ENCODE measurements around the gene LRRC47.

Gene LRRC47

DNA sequence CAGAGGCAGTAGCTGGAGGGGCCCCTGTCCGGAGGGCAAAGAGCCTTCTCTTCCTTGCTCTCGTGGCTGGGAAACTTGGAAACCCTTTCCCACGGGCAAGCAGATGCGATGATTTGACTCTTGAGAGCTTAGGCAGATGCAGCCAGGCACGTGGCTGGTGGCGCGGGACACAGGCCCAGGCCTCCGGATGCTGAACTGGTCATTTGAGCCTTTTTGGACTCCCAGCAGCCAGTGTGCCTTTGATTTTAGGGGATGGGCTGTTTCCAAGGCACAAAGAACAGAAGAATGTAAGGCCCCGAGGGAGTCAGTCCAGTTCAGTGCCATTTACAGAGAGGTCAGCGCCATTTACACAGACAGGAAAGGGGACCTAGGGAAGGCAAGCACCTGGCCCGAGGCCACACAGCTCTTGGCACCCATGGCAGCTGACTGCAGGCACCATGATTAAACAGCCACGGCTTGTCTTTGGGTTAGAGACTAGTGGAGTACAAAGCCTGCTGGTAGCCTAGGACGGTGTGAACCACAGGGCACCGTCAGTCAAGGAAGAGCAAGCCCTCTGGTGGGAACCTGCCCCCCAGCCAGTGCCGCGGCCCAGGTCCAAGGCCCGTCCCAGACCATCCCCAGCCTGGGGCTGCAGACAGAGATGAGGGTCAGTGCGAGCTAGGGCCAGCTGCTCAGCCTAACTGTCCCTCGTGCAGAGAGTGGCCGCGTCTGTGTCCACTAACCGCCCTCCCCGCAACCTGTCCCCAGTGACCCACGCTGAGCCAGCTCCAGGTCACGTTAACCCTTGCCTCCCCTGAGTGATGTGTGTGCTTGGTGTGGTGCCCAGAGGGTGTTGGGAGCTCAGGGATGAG is 64.5 kb downstream of the LRRC47 start:
- no peak overlapping the region for H3K27ac ChIP-seq
- no peak for TF ChIP-seq CTCF (conservative IDR thresholded peaks at IDR 0.05)

DNA sequence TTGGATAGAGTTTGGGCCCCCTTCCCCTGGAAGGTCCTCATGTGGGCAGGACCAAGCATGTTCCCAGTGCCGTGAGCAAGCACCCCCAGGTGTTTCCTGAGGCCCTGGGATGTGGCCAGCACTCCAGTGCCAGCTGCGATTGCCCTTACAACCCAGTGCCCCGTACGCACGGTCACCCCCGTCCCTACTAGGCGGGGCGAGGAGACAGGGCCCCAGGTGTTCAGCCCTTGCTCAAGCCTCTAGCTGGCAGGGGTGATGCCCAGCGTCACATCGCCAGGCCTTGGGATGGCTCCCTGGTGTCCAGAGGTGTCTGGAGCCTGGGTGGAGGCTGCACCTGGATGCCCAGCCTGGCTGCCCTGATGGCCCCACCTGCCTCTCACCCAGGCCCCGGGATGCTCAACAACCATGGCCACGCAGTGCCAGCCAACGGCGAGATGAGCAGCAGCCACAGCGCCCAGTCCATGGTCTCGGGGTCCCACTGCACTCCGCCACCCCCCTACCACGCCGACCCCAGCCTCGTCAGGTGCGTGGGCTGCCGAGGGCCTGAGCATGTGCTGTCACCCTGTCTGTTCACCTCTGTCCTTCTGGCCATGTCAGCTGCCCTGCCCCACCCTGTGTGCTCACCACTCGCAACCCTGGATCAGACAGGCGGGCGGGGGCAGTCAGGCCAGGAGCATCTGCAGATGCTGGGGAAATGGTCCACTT is 65.6 kb downstream of the LRRC47 start:
- TF ChIP-seq CTCF (conservative IDR thresholded peaks at IDR 0.05), result no peak
- no peak overlapping the region for H3K27ac ChIP-seq

DNA sequence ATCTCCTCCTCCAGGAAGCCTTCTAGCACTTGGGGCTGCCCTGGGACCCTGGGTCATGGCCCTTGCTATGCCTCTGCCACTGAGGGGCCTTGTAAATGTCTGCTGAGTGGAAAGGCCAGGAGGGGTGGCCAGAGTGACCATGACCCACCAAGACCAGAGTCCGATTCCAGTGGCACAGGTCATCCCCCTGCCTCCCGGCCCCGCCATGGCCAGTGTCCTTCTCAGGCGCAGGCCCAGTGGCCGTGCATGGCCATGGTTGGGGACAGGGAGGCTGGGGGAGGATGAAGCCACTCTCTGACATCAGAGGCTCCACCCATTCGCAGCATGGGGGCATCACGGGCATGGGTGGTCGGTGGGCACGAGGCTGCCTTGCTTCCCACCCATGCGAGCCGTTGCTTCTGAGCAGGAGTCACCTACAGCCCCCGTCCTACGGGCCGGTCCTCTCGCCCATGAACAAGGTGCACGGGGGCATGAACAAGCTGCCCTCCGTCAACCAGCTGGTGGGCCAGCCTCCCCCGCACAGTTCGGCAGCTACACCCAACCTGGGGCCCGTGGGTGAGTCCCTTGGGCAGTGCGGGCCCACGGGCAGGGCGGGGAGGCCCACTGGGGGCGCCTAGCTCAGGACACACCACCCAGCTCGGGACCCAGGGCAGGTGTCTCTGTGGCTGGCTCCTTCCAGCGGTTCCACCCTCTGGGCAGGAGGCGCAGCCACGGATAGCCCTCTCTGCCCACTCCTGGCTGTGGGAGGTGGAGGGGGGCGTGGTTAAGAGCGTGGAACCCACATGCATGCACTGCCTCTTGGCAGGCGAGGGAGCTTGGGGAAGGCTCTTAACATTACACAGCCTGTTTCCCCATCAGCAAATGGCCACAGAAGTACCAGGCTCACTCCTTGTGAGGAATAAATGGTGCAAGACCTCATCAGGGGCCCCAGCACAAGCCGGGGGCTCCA is 66.4 kb downstream of the LRRC47 start:
- H3K27ac ChIP-seq, result no peak overlapping the region
- no peak for TF ChIP-seq CTCF (conservative IDR thresholded peaks at IDR 0.05)
